ENCODE results near the gene NRXN2.
A peak's percentile ranks its signal among the peaks of the same experiment; 100 is the strongest.

NRXN2 gene

GRCh38 chr11:64686466-64687170 lies 36.4 kb downstream of the NRXN2 start:
- no peaks in the 10 kb centered on the region for H3K36me3 ChIP-seq (replicated peaks)
- DNase-seq (ENCODE audit: low spot score in 2 of 2): no peak
- H3K4me1 ChIP-seq: no peaks in the 10 kb centered on the region
- H3K9me3 ChIP-seq: no peaks in the 10 kb centered on the region
- no peak overlapping the region for H3K4me3 ChIP-seq
- in situ Hi-C loops (cut with MboI; ENCODE audit: low sequenced_read_pairs): no loop called here
- H3K27me3 ChIP-seq (ENCODE audit: low read depth): peaks cover 5% of the 10 kb centered on the region

- 0 out of 2 replicates have a peak, but pooled peaks cover under 1% of the 10 kb centered on the region for H3K27me3 ChIP-seq (ENCODE audit: low read depth)
- H3K4me1 ChIP-seq: no peaks in the 10 kb centered on the region
- no peak overlapping the region for H3K4me3 ChIP-seq
- no peak for DNase-seq (ENCODE audit: low spot score in 2 of 2)
- no peaks in the 10 kb centered on the region for H3K36me3 ChIP-seq (replicated peaks)
- in situ Hi-C loops (cut with MboI; ENCODE audit: low sequenced_read_pairs): no loop called here
- no peaks in the 10 kb centered on the region for H3K9me3 ChIP-seq
Observed at GRCh38 chr11:64685536-64685935, 37.5 kb downstream of the NRXN2 start.

DNA sequence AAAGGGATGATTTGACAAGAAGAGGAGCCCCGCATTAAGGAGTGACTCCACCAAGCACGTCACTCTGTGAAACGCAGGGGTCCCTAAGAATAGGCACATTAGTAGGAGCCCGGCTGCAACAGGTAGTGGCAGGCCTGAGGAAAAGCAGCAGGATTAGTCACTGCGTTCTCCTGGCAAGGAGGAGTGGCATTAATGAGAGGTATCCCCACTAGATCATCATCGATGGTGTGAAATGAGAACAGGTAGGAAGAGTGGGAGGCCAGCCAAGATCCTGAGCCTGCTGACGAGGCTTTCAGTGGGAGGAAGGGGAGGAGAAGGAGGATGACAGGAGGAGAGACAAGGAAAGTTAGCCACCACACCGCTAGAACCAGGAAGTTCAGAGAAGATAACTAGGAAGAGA lies 38.6 kb downstream of the NRXN2 start:
- H3K9me3 ChIP-seq: no peaks in the 10 kb centered on the region
- in situ Hi-C loops (cut with MboI; ENCODE audit: low sequenced_read_pairs): no loop called here
- no peak overlapping the region for H3K4me3 ChIP-seq
- no peaks in the 10 kb centered on the region for H3K36me3 ChIP-seq (replicated peaks)
- no peak for DNase-seq (ENCODE audit: low spot score in 2 of 2)
- no peaks in the 10 kb centered on the region for H3K4me1 ChIP-seq
- peaks cover 5% of the 10 kb centered on the region; the same call in 1 of the 2 replicates for H3K27me3 ChIP-seq (ENCODE audit: low read depth)

GRCh38 chr11:64681171-64681570 lies 41.8 kb downstream of the NRXN2 start:
- no peaks in the 10 kb centered on the region for H3K36me3 ChIP-seq (replicated peaks)
- peaks cover 28% of the 10 kb centered on the region for H3K27me3 ChIP-seq (ENCODE audit: low read depth)
- DNase-seq (ENCODE audit: low spot score in 2 of 2): no peak
- in situ Hi-C loops (cut with MboI; ENCODE audit: low sequenced_read_pairs): no loop called here
- no peak overlapping the region for H3K4me3 ChIP-seq
- no peaks in the 10 kb centered on the region for H3K4me1 ChIP-seq
- H3K9me3 ChIP-seq: no peaks in the 10 kb centered on the region

DNA sequence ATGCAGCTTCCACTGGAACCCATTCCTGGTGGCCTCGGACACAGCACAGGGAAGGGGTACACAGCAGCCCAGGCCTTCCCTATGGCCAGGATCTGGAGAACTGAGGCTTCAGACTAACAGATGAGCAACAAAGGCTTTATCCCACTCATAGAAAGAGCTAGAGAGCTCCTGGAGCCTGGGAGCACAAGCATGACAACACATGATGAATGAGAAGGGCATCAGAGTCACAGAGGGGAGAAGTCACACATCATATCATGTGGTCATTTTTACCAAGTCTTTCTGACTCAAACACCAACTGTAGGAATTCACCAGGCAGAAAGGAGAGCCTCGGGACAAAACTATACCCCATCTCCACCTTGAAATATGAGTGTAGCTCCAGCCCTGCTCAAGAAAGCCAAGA lies 43.2 kb downstream of the NRXN2 start:
- Histone ChIP-seq H3K27me3 (ENCODE audit: low read depth) (peaks cover 34% of the 10 kb centered on the region), H3K4me3 (no peak overlapping the region), H3K4me1 (no peaks in the 10 kb centered on the region), H3K36me3 (replicated peaks) (no peaks in the 10 kb centered on the region), H3K9me3 (no peaks in the 10 kb centered on the region)
- in situ Hi-C loops (cut with MboI; ENCODE audit: low sequenced_read_pairs): no loop called here
- DNase-seq (ENCODE audit: low spot score in 2 of 2): no peak

DNA sequence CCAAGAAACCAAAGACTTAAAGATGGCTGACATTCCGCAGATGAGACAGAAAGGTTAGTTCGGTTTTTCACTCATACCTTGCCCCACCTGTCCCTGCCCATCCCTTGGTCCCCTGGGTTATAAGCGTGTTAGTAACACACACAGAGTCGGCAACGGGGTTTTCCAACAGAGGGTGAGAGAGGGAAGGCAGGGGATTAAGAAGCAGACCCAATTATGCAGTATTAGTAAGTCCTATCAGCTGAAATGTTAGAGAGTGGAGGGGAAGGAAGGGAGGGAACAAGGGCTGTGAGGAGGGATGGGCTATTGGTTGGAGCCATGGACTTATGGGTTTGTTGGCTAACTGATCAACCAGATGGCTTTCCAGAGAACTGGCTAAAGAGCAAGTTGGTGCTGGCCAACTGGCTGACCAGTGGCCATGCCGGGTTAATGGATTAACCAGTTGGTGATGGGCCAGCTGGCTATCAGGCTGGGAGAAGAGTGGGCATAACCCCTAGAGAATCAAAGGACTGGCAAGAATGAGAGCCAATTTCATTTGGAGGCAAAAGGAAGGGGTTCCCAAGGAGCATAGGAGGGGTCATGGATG lies 45.5 kb downstream of the NRXN2 start:
- Histone ChIP-seq H3K4me3 (no peak overlapping the region), H3K27me3 (ENCODE audit: low read depth) (peaks cover 46% of the 10 kb centered on the region)
- in situ Hi-C loops (cut with MboI; ENCODE audit: low sequenced_read_pairs): no loop called here

GRCh38 chr11:64676261-64676615 lies 46.8 kb downstream of the NRXN2 start:
- in situ Hi-C loops (cut with MboI; ENCODE audit: low sequenced_read_pairs): no loop called here
- Histone ChIP-seq H3K4me1 (no peaks in the 10 kb centered on the region), H3K36me3 (replicated peaks) (no peaks in the 10 kb centered on the region), H3K9me3 (no peaks in the 10 kb centered on the region), H3K4me3 (no peak overlapping the region), H3K27me3 (ENCODE audit: low read depth) (peaks cover 54% of the 10 kb centered on the region)
- no peak for DNase-seq (ENCODE audit: low spot score in 2 of 2)

More for the DNA sequence above, 45.5 kb downstream of the NRXN2 start:
- Histone ChIP-seq H3K4me1 (no peaks in the 10 kb centered on the region), H3K36me3 (replicated peaks) (no peaks in the 10 kb centered on the region), H3K9me3 (no peaks in the 10 kb centered on the region)
- no peak for DNase-seq (ENCODE audit: low spot score in 2 of 2)

- in situ Hi-C loops (cut with MboI; ENCODE audit: low sequenced_read_pairs): no loop called here
Observed at GRCh38 chr11:64675450-64676260, 47.3 kb downstream of the NRXN2 start.

DNA sequence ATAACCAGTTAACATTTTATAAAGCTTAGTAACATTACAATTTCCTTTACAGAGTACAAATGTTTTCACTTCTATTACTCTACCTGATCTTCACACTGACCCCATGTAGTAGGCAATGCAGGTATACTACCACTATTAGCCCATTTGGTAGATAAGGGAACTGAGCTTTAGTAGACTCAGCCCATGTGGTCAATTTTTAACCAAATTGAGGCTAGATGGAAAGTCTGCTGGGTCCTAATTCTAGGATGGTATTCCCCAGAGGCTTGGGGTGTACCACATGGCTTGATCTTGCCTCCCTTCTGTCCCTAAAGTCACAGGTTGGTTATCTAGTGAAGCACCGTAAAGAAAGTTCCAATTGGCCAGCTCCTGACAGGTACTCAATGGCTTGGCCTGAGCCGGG lies 48.2 kb downstream of the NRXN2 start:
- peaks cover 58% of the 10 kb centered on the region for H3K27me3 ChIP-seq (ENCODE audit: low read depth)

More at GRCh38 chr11:64675450-64676260, 47.3 kb downstream of the NRXN2 start:
- no peaks in the 10 kb centered on the region for H3K36me3 ChIP-seq (replicated peaks)
- H3K9me3 ChIP-seq: no peaks in the 10 kb centered on the region
- peak in 1 of 2 experiments; percentile 28 for DNase-seq (ENCODE audit: low spot score in 2 of 2)
- H3K4me1 ChIP-seq: no peaks in the 10 kb centered on the region
- H3K27me3 ChIP-seq (ENCODE audit: low read depth): peaks cover 58% of the 10 kb centered on the region
- H3K4me3 ChIP-seq: no peak overlapping the region

GRCh38 chr11:64673279-64673678 lies 49.7 kb downstream of the NRXN2 start:
- no peaks in the 10 kb centered on the region for H3K36me3 ChIP-seq (replicated peaks)
- peaks cover 52% of the 10 kb centered on the region for H3K27me3 ChIP-seq (ENCODE audit: low read depth)
- no peak overlapping the region for H3K4me3 ChIP-seq
- in situ Hi-C loops (cut with MboI; ENCODE audit: low sequenced_read_pairs): no loop called here
- H3K4me1 ChIP-seq: no peaks in the 10 kb centered on the region
- no peak for DNase-seq (ENCODE audit: low spot score in 2 of 2)
- no peaks in the 10 kb centered on the region for H3K9me3 ChIP-seq

More for the DNA sequence above, 48.2 kb downstream of the NRXN2 start:
- in situ Hi-C loops (cut with MboI; ENCODE audit: low sequenced_read_pairs): no loop called here
- DNase-seq (ENCODE audit: low spot score in 2 of 2): no peak
- Histone ChIP-seq H3K36me3 (replicated peaks) (no peaks in the 10 kb centered on the region), H3K4me3 (no peak overlapping the region), H3K4me1 (no peaks in the 10 kb centered on the region), H3K9me3 (no peaks in the 10 kb centered on the region)

DNA sequence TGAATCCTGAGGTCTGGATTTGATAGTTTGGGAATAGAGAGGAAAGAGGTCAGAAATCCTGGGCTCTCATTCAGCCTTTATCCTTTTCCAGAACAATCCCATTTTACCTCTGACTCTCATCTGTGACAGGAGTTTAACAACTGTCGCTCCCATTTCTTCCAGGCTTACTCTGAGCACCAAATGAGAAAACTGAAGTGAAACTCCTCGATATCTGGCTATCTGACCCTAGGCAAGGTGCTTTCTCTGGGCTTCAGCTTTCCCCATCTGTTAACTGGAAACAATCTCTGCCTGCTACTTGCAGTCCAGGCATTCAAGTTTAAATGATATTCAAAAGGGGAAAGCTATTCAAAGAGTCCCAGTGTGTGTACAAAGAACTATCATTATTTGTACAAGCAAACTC lies 50.1 kb downstream of the NRXN2 start:
- H3K9me3 ChIP-seq: no peaks in the 10 kb centered on the region
- peaks cover 49% of the 10 kb centered on the region for H3K27me3 ChIP-seq (ENCODE audit: low read depth)
- in situ Hi-C loops (cut with MboI; ENCODE audit: low sequenced_read_pairs): no loop called here
- DNase-seq (ENCODE audit: low spot score in 2 of 2): no peak
- H3K4me3 ChIP-seq: no peak overlapping the region
- H3K36me3 ChIP-seq (replicated peaks): no peaks in the 10 kb centered on the region
- no peaks in the 10 kb centered on the region for H3K4me1 ChIP-seq

DNA sequence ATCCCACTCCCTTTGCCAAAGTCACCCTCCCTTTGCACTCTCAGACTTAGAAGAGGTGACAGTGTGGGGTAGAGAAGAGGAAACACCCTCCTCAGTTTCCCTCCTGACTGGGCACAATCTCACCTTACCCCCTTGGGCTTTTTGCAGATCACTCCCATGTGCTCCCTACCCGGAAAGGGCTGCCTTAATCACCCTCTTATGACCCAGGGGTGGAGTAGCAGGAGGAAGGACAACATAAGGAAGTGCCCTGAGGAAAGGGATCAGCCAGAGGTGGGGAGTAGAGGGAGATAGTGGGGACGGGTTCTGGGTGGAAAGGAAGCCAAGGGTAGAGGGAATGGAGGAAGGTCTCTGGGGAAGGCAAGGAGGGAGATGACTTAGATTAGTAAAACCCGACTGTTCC lies 52.0 kb downstream of the NRXN2 start:
- DNase-seq (ENCODE audit: low spot score in 2 of 2): no peak
- peaks cover 33% of the 10 kb centered on the region for H3K27me3 ChIP-seq (ENCODE audit: low read depth)
- H3K36me3 ChIP-seq (replicated peaks): no peaks in the 10 kb centered on the region
- H3K9me3 ChIP-seq: no peaks in the 10 kb centered on the region
- no peaks in the 10 kb centered on the region for H3K4me1 ChIP-seq
- in situ Hi-C loops (cut with MboI; ENCODE audit: low sequenced_read_pairs): no loop called here
- no peak overlapping the region for H3K4me3 ChIP-seq

DNA sequence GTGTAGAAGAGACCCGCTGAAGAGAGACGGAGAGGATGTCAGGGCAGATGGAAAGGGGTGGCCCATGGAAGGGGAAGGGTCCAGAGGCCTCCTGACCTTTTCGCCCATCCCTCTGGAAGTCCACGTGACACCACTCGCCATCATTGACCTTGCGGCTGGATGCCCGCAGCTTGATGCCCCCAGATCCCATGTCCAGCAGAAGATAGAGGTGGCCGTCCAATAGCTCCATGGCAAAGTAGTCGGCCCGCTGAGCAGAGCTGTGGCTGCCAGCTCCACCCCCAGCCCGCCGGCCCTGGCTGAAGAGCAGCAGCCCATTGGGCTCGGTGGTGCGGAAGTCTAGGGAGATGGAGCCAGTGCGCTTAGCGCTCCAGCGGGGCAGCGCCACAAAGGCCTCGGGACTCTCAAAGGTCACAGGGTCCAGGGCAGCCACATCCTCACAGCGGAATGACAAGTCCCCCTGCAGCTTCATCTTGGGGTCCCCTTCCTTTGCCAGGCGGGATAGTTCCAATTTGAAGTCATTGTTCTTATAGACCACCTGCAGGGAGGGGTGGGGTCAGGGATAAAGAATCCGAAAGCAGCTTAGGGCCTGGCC lies 55.7 kb downstream of the NRXN2 start:
- in situ Hi-C loops (cut with MboI; ENCODE audit: low sequenced_read_pairs): no loop called here
- Histone ChIP-seq H3K9me3 (no peaks in the 10 kb centered on the region), H3K4me1 (no peaks in the 10 kb centered on the region), H3K27me3 (ENCODE audit: low read depth) (peaks cover 16% of the 10 kb centered on the region), H3K36me3 (replicated peaks) (no peaks in the 10 kb centered on the region), H3K4me3 (no peak overlapping the region)
- DNase-seq (ENCODE audit: low spot score in 2 of 2): no peak

DNA sequence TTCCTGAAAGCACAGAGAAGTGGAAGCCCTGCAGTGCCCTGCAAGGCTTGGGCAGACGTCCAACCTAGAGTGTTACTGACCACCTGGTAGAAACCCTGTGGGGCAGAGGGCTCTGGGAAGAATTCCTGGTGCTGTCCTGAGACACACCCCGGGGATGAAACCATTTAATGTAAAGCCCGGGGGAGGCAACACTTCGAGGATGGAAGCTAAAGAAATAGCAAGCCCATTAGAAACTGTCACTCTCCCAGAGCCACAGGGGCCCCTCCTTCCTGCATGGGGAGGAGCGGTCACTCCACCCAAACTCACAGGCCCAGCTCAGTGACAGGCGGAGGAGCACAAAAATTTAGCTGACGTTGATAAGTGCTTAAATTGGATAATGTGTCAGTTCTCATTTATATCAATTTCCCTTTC lies 57.6 kb downstream of the NRXN2 start:
- no peak for DNase-seq (ENCODE audit: low spot score in 2 of 2)
- no peak overlapping the region for H3K4me3 ChIP-seq
- in situ Hi-C loops (cut with MboI; ENCODE audit: low sequenced_read_pairs): no loop called here
- peaks cover 3% of the 10 kb centered on the region for H3K27me3 ChIP-seq (ENCODE audit: low read depth)
- H3K4me1 ChIP-seq: no peaks in the 10 kb centered on the region
- no peaks in the 10 kb centered on the region for H3K9me3 ChIP-seq
- H3K36me3 ChIP-seq (replicated peaks): no peaks in the 10 kb centered on the region

Data from HAP-1 (cell line).